ENCODE results near the gene ENAH. TPM values are rescaled to one million over a fixed set of nuclear protein-coding genes. Genes with fewer than 3 reads are reported as not detected.

ENAH gene
- polyA plus RNA-seq, 1 experiment = 121 TPM

- ChIA-PET POLR2A (no interaction called here), CTCF (interaction anchor here (0.6 kb wide), 1 partner anchor 106 kb away, joined by 3 read pairs; no protein-coding TSS in a partner anchor)
- Histone ChIP-seq H3K4me3 (ENCODE audit: low read depth, low read length) (no peak overlapping the region), H3K27me3 (ENCODE audit: control insufficient read depth, insufficient read depth, low read length) (no peaks in the 10 kb centered on the region), H3K27ac (ENCODE audit: low read depth, low read length) (no peak overlapping the region), H3K9me3 (ENCODE audit: control insufficient read depth, insufficient read depth, low read length) (no peaks in the 10 kb centered on the region; the same call in 1 of the 2 replicates)
- no peak for TF ChIP-seq CTCF (IDR thresholded peaks at IDR 0.05; ENCODE audit: low read depth, low read length)
- no peak for DNase-seq (ENCODE audit: low read depth, low spot score)
These were observed 21.5 kb upstream of the ENAH start for GRCh38 chr1:225674381-225674780.

DNA sequence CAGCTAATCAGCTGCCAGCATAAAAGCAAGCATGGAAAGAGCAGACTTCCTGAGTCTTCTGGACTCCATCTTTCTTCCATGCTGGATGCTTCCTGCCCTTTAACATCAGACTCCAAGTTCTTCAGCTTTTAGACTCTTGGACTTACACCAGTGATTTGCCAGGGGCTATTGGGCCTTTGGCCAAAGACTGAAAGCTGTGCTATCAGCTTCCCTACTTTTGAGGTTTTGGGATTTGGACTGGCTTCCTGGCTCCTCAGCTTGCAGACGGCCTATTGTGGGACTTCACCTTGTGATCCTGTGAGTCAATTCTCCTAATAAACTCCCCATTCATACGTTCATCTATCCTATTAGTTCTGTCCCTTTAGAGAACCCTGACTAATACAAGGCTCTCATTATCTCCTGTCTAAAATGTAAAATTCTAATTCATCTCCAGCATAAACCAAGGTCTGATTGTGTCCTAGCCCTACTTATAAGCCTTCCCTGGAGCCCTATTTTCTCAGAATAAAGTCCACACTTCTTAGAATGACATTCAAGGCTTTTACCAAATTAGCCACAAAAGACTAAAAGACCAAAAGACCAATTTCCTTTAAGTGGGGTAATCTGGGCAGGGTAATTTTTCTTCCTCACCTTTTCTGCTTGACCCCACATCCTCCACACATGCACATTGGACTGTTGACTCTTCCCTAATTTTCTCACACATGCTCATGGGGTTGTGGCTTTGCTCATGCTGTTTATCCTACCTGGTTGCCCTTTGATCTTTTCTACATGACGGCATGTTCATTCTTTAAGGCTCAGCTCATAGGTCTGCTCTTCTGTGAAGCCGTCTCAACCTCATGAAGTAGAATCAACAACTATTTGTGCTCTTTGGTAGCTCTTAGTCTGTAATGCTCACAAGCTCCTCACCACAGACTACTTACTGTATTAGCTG lies 18.1 kb upstream of the ENAH start:
- Histone ChIP-seq H3K9me3 (ENCODE audit: control insufficient read depth, insufficient read depth, low read length) (no peaks in the 10 kb centered on the region), H3K4me3 (ENCODE audit: low read depth, low read length) (no peak overlapping the region), H3K27ac (ENCODE audit: low read depth, low read length) (no peak overlapping the region), H3K27me3 (ENCODE audit: control insufficient read depth, insufficient read depth, low read length) (no peaks in the 10 kb centered on the region)
- TF ChIP-seq CTCF (IDR thresholded peaks at IDR 0.05; ENCODE audit: low read depth, low read length) = no peak
- POLR2A ChIA-PET = no interaction called here
- DNase-seq (ENCODE audit: low read depth, low spot score) = no peak
- CTCF ChIA-PET = no interaction called here

GRCh38 chr1:225670356-225670755 lies 17.4 kb upstream of the ENAH start:
- ChIA-PET POLR2A (no interaction called here), CTCF (no interaction called here)
- Histone ChIP-seq H3K9me3 (ENCODE audit: control insufficient read depth, insufficient read depth, low read length) (no peaks in the 10 kb centered on the region), H3K27me3 (ENCODE audit: control insufficient read depth, insufficient read depth, low read length) (no peaks in the 10 kb centered on the region), H3K4me3 (ENCODE audit: low read depth, low read length) (no peak overlapping the region), H3K27ac (ENCODE audit: low read depth, low read length) (no peak overlapping the region)
- no peak for TF ChIP-seq CTCF (IDR thresholded peaks at IDR 0.05; ENCODE audit: low read depth, low read length)
- no peak for DNase-seq (ENCODE audit: low read depth, low spot score)

DNA sequence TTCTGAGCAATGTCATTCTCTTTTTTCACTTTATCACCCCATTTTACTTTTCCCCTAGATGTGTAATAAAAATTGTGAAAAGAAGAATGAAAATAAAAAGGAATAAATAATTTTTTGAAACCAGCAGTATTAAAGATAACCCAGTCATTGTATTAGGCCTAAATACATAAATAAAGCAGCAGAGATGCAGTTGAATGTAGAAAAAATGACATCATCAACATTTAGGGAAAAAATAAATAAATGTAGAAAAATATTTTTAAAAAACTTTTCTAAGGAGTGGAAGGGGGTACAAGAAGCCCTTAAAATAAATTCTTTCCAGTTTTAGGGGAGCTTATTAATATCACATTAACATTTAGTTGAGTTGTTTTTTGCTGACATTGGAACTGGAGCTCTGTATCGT lies 15.3 kb upstream of the ENAH start:
- Histone ChIP-seq H3K27me3 (ENCODE audit: control insufficient read depth, insufficient read depth, low read length) (no peaks in the 10 kb centered on the region), H3K27ac (ENCODE audit: low read depth, low read length) (no peak overlapping the region), H3K4me3 (ENCODE audit: low read depth, low read length) (no peak overlapping the region), H3K9me3 (ENCODE audit: control insufficient read depth, insufficient read depth, low read length) (no peaks in the 10 kb centered on the region)
- DNase-seq (ENCODE audit: low read depth, low spot score) = no peak
- POLR2A ChIA-PET = no interaction called here
- no peak for TF ChIP-seq CTCF (IDR thresholded peaks at IDR 0.05; ENCODE audit: low read depth, low read length)
- CTCF ChIA-PET = no interaction called here

- ChIA-PET POLR2A (no interaction called here), CTCF (no interaction called here)
- Histone ChIP-seq H3K4me3 (ENCODE audit: low read depth, low read length) (no peak overlapping the region), H3K27me3 (ENCODE audit: control insufficient read depth, insufficient read depth, low read length) (no peaks in the 10 kb centered on the region), H3K9me3 (ENCODE audit: control insufficient read depth, insufficient read depth, low read length) (no peaks in the 10 kb centered on the region), H3K27ac (ENCODE audit: low read depth, low read length) (no peak overlapping the region)
- no peak for TF ChIP-seq CTCF (IDR thresholded peaks at IDR 0.05; ENCODE audit: low read depth, low read length)
- DNase-seq (ENCODE audit: low read depth, low spot score) = no peak
These were observed 14.4 kb upstream of the ENAH start for GRCh38 chr1:225667362-225667761.

All from AG04450 (cell line).